Suprapubic skin (tissue), 3 donors: ENCODE measurements around the gene OSBPL8.

Experiments used
- POLR2A ChIP-seq, 2 donors: fragments of 450-650 bp; IDR thresholded peaks; one replicate each; pipeline ENCODE4 v1.6.1; 2017; ENCODE audit warnings: antibody characterized with exemption in 2 of 2, mild to moderate bottlenecking in 2 of 2, moderate library complexity in 2 of 2
- TF ChIP-seq, protein P1 (sequence below), 2 donors: fragments of 200-600 bp in 1 of 2; fragments of 450-650 bp in 1 of 2; sonication (generic) in 1 of 2; IDR thresholded peaks; one replicate each; pipeline ENCODE4 v1.5.1; 2016 to 2019; ENCODE audit warnings: antibody characterized with exemption in 2 of 2, mild to moderate bottlenecking in 1 of 2, moderate library complexity in 1 of 2

DNA sequence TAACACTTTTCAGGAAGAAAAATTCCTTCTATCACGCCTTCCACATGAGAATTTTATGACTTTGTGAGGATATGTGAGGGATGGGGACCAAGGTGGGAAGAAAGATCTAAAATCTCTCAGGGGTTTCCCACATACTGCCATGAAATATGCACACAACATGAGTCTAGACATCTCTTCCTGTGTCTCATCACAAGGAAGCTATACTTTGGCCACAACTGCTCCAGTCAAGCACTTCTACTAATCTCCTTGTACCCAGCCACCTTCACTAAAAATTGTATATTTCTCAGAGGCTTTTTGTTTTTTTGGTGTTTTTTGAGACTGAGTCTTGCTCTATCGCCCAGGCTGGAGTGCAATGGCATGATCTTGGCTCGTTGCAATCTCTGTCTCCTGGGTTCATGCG lies 3.2 kb downstream of the OSBPL8 start:
- TF ChIP-seq, protein P1, sequence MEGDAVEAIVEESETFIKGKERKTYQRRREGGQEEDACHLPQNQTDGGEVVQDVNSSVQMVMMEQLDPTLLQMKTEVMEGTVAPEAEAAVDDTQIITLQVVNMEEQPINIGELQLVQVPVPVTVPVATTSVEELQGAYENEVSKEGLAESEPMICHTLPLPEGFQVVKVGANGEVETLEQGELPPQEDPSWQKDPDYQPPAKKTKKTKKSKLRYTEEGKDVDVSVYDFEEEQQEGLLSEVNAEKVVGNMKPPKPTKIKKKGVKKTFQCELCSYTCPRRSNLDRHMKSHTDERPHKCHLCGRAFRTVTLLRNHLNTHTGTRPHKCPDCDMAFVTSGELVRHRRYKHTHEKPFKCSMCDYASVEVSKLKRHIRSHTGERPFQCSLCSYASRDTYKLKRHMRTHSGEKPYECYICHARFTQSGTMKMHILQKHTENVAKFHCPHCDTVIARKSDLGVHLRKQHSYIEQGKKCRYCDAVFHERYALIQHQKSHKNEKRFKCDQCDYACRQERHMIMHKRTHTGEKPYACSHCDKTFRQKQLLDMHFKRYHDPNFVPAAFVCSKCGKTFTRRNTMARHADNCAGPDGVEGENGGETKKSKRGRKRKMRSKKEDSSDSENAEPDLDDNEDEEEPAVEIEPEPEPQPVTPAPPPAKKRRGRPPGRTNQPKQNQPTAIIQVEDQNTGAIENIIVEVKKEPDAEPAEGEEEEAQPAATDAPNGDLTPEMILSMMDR (IDR thresholded peaks at IDR 0.05) = no peak
- no peak for TF ChIP-seq POLR2A (IDR thresholded peaks at IDR 0.05)
